HG03097 (cell line): Measurements from ENCODE around the gene SPIB.

Experiments used
- ATAC-seq: cut with Tn5 transposase; IDR thresholded peaks from one replicate; pipeline ENCODE4 v1.9.1; 2021; ENCODE audit not compliant: unreplicated experiment, low FRiP score

The SPIB gene

GRCh38 chr19:50417111-50418081 lies 1.3 kb upstream of the SPIB start:
- ATAC-seq, result no peak

- ATAC-seq, result no peak
Observed at GRCh38 chr19:50419022-50419579, 363 bp downstream of the SPIB start.

GRCh38 chr19:50419580-50420035 lies 870 bp downstream of the SPIB start:
- ATAC-seq, result no peak

- no peak for ATAC-seq
Observed at GRCh38 chr19:50420127-50420526, 1.4 kb downstream of the SPIB start.

GRCh38 chr19:50420808-50421207 lies 2.1 kb downstream of the SPIB start:
- no peak for ATAC-seq

GRCh38 chr19:50422397-50423278 lies 3.9 kb downstream of the SPIB start:
- no peak for ATAC-seq

- no peak for ATAC-seq
Observed at GRCh38 chr19:50423279-50424113, 4.8 kb downstream of the SPIB start.

GRCh38 chr19:50425581-50425980 lies 6.8 kb downstream of the SPIB start:
- ATAC-seq, result no peak

- ATAC-seq, result no peak
Observed at GRCh38 chr19:50427318-50427925, 8.7 kb downstream of the SPIB start.

GRCh38 chr19:50427997-50428425 lies 9.3 kb downstream of the SPIB start:
- no peak for ATAC-seq

- no peak for ATAC-seq
Observed at GRCh38 chr19:50428772-50429463, 10.2 kb downstream of the SPIB start.

GRCh38 chr19:50430888-50431342 lies 12.2 kb downstream of the SPIB start:
- ATAC-seq, result no peak

- ATAC-seq, result peak; percentile 56
Observed at GRCh38 chr19:50431343-50432220, 12.8 kb downstream of the SPIB start.

GRCh38 chr19:50432221-50433028 lies 13.7 kb downstream of the SPIB start, which contains the start of gene MYBPC2:
TSS of gene MYBPC2 (plus strand) at chr19:50432892. CDS start at chr19:50432954, 62 bp downstream.
- ATAC-seq, result no peak

GRCh38 chr19:50433201-50434180 lies 14.8 kb downstream of the SPIB start:
- ATAC-seq, result no peak

GRCh38 chr19:50434525-50434924 lies 15.8 kb downstream of the SPIB start:
- no peak for ATAC-seq
